Hematopoietic multipotent progenitor cell treated with erythropoietin and hydrocortisone succinate and interleukin-3 and kit ligand, for 17 days (in vitro differentiated cells): Measurements from ENCODE around the gene CAPN10.

Experiments used
- DNase-seq: peaks from one replicate; pipeline ENCODE4 v3.0.0-alpha.2; 2015; ENCODE audit warnings: low spot score

Gene CAPN10

GRCh38 chr2:240575101-240575965, 11.2 kb upstream of the CAPN10 start:
- DNase-seq, result no peak

DNA sequence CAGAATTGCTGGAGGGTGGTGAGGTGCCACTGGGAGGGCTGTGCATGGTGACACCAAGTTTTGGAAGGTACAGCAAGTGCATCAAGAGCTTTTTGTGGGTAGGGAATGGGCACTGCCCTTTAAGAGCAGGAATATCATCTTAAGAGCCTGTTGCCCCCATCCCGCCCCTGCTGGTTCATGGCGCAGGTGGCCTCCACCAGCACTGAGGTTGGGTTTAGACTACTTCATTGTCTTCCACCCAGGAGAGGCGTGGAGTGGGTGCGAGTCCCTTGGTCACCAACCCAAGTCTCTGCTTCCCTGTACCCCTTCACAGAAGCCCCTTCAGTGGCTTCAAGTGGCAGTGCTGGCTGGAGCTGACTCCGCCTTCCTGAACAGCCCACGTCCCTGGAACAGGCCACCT, 10.5 kb upstream of the CAPN10 start:
- DNase-seq, result no peak

- DNase-seq, result no peak
These were observed 9.9 kb upstream of the CAPN10 start for GRCh38 chr2:240576436-240577205.

DNA sequence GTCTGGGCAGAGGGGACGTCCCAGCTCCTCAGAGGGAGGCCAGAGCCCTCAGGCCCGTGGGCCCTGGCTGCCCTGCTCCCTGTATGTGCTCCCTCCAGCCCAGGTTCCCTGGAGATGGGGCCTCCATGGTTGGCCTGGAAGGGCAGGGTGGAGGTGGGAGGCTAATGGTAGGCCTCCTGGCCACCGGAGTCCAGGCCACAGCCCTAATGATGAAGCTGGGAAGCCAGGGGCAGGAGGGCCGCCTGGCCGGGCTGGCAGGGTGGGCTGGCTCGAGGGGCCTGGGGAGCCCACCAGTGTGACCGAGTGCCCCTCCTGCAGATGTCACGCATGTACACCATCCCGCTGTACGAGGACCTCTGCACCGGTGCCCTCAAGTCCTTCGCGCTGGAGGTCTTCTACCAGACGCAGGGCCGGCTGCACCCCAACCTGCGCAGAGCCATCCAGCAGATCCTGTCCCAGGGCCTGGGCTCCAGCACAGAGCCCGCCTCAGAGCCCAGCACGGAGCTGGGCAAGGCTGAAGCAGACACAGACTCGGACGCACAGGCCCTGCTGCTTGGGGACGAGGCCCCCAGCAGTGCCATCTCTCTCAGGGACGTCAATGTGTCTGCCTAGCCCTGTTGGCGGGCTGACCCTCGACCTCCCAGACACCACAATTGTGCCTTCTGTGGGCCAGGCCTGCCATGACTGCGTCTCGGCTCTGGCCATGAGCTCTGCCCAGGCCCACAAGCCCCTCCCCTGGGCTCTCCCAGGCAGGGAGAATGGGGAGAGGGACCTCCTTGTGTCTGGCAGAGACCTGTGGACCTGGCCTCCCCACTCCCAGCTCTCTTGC, 9.0 kb upstream of the CAPN10 start:
- DNase-seq, result no peak

DNA sequence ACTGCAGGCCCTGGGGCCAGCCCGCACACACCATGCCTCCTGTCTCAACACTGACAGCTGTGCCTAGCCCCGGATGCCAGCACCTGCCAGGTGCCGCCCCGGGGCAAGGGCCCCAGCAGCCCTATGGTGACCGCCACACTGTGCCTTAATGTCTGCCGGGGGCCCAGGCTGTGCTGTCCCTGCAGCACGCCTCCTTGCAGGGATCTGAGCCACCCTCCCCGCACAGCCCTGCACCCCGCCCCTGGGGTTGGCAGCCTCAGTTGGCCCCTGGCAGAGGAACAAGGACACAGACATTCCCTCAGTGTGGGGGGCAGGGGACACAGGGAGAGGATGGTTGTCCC, 8.5 kb upstream of the CAPN10 start:
- no peak for DNase-seq

- no peak for DNase-seq
These were observed 8.0 kb upstream of the CAPN10 start for GRCh38 chr2:240578488-240578887.

GRCh38 chr2:240579071-240579762, 7.3 kb upstream of the CAPN10 start:
- DNase-seq, result no peak

DNA sequence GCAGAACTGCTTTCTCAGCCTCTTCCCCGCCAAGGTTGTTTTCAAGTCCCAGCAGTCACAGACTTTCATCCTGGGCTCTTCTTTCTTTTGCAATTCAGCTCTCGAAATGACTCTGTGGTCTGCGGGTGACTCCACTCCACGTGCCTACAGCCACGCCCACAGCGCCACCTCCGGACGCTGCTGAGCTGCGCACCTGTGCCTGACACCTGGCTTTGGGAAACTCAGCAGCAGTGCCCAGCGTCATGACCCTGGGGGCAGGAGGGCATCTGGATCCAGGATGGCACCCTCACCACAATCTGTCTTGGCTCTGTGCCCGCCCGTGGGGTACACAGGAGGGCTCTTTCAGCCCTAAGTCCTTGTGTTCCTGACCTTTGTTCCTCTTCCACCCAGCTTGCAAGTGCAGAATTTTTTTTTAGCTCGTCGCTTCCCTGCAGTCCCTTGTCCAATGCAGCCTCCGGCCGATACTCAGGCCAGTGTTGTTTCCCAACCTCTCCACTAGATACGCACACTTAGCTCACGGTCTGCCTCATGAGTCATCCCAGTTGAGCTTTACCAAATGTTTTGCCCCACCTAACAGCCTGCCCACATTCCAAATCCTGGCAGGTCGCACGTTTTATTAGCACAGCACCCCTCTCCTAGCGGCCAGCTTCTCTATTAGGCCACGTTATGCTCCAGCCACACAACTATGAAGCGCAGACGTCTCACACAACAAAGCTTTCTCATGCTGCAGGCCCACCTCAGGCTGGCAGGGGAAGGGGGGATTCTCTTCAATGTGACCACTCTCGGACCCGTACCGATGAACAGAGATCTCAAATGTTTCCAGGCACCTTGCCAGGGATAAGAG, 6.5 kb upstream of the CAPN10 start:
- no peak for DNase-seq

GRCh38 chr2:240581811-240582210, 4.7 kb upstream of the CAPN10 start:
- no peak for DNase-seq

DNA sequence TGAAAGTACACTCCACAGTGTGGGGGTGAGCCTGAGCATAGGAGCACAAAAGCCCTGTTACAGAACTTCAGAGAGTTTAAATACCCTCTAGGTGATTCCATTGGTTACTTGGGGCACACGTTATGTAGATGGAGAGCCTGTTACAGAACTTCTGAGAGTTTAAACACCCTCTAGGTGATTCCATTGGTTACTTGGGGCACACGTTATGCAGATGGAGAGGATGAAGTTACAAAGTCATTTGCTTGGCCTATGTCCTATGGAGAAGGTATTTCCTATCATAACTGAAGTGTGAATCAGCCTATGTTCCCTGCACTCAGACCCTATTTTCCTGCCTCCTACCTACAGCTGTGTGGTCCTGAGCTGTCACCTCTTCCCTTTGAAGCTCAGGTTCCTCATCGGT, 3.8 kb upstream of the CAPN10 start:
- DNase-seq, result no peak

- DNase-seq, result no peak
These were observed 2.8 kb upstream of the CAPN10 start for GRCh38 chr2:240583774-240584173.

- DNase-seq, result no peak
These were observed 2.0 kb upstream of the CAPN10 start for GRCh38 chr2:240584486-240585031.

GRCh38 chr2:240585101-240585500, 1.4 kb upstream of the CAPN10 start:
- no peak for DNase-seq

GRCh38 chr2:240585681-240586197, 795 bp upstream of the CAPN10 start:
- DNase-seq, result no peak

DNA sequence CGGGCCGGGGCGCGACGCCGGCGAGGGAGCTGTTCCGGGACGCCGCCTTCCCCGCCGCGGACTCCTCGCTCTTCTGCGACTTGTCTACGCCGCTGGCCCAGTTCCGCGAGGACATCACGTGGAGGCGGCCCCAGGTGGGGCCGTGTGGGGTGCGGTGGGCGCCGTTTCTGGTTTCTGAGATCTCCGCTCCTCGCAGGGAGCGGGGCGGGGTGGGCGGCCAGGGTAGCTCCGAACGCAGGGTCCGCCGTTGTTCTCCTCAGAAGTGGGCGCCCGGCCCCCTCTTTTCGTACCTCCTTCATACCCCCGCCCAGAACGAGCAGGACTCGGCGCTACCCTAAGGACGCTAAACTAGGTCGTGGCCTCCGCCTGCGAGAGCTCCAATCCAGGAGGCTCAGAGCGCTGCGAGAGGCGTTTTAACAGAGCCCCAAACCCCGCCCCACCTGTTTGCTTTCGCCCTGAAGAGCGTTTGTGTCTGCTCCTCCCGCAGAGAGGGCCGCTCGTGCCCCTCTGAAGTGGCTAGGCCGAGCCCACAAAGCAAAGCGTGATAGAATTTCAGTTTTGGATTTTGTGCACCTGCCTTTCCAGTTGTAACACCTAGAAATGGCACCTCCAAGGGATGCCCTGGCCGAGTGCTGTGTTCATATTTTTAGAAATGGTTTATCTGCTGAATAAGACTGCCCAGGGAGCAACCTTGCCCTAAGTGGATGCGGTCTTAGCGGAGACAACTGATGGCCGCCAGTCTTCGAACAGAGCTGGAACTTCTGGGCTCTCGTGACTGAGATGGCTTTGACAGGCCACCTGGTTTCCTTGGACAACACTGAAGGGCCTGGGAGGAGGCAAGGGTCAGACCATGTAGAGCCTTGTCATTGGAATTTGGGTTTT, 626 bp downstream of the CAPN10 start:
- DNase-seq, result no peak

DNA sequence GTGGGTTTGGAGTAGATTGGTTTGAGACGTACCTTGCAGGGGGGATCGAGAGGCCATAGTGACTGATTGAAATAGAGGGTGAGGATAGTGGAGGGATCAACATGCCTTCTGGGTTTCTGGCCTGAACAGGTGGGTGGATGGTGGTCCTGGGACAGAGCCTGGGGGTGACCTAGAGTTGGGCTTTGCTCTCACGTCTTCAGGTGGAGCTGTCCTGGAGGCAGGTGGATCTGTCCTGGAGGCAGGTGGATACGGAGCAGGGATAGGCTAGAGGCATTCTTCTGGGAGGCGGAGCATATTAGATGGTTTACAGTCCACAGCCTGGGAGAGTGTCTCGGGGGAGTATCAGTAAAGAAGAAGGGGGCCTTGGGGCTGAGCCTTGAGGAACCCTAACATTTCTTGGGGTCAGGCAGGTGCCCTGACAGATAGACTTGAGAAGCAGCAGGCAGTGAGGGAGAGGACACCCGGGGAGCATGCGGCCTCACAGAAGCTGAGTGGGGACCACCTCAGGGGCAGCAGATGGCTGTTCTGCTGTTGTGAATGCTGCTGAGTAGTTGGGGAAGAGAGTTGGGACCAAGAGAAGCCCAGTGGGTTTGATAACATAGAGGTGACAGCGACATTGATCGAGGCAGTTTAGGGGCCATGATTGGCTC, 1.6 kb downstream of the CAPN10 start:
- DNase-seq, result no peak

DNA sequence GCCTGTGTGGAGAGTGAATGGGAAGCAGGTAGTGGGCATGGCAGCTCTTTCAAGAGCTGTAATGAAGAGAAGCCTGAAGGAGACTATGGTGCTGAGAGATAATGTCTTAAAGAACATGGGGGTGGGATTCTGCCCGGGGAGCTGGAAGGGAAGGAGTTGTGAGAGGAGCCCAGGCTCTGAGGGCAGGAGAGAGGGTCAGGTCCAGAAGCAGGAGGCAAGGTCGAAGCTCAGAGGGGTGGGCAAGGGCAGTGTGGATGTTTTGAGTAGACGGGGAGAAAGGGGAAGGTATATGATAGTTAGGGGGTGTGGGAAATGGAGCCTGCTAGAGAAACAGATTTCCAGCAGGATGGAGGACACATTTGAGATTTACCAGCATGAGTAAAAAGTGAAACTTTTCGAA, 2.1 kb downstream of the CAPN10 start:
- no peak for DNase-seq

GRCh38 chr2:240589375-240589774, 2.8 kb downstream of the CAPN10 start:
- DNase-seq, result no peak
